Thyroid gland (tissue), 4 donors: ENCODE data around the gene GAL3ST1.

Source experiments
- POLR2A ChIP-seq, 2 donors: fragments of 450-650 bp; IDR thresholded peaks; one replicate each; pipeline ENCODE4 v1.6.1; 2017; ENCODE audit warnings: antibody characterized with exemption in 2 of 2, mild to moderate bottlenecking in 2 of 2, moderate library complexity in 1 of 2
- TF ChIP-seq, protein P1 (sequence below), 6 experiments: fragments of 200-600 bp in 3 of 6; fragments of 450-650 bp in 3 of 6; sonication (generic) in 3 of 6; IDR thresholded peaks; one replicate each; pipeline ENCODE4 v1.5.1; 2016 to 2019; ENCODE audit warnings: antibody characterized with exemption in 6 of 6, mild to moderate bottlenecking in 2 of 6, inconsistent platforms in 1 of 6, moderate library complexity in 1 of 6

DNA sequence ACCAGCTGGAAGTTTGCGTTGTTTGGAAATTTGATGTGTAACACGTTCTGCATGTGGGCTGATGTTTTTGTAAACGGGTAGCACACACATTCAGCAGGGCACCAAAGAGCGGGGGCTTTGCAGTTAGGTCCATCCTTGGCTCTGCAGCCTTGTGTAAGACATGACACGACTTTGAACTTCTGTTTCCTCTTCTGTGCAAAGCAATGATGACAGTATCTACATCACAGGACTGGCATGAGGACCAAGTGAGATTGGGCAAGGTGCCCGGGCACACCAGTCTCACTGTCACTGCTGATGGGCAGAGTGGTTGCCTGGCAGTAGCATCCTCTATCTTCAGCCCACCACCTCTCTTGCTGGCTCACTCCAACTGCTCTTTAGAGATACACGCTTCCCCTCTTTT, 35.8 kb upstream of the GAL3ST1 start:
- TF ChIP-seq, protein P1, sequence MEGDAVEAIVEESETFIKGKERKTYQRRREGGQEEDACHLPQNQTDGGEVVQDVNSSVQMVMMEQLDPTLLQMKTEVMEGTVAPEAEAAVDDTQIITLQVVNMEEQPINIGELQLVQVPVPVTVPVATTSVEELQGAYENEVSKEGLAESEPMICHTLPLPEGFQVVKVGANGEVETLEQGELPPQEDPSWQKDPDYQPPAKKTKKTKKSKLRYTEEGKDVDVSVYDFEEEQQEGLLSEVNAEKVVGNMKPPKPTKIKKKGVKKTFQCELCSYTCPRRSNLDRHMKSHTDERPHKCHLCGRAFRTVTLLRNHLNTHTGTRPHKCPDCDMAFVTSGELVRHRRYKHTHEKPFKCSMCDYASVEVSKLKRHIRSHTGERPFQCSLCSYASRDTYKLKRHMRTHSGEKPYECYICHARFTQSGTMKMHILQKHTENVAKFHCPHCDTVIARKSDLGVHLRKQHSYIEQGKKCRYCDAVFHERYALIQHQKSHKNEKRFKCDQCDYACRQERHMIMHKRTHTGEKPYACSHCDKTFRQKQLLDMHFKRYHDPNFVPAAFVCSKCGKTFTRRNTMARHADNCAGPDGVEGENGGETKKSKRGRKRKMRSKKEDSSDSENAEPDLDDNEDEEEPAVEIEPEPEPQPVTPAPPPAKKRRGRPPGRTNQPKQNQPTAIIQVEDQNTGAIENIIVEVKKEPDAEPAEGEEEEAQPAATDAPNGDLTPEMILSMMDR (IDR thresholded peaks at IDR 0.05), result no peak
- no peak for TF ChIP-seq POLR2A (IDR thresholded peaks at IDR 0.05)
